ENCODE results near the gene LENEP.
A peak's percentile ranks its signal among the peaks of the same experiment; 100 is the strongest.

The LENEP gene

GRCh38 chr1:154998201-154998780 lies 4.9 kb downstream of the LENEP start:
- 0 out of 2 replicates have a peak, but pooled peaks have one; percentile 4 for TF ChIP-seq CTCF (IDR thresholded peaks at IDR 0.05; ENCODE audit: low read depth, low read length)
- H3K4me3 ChIP-seq (ENCODE audit: low read depth, low read length) = no peak overlapping the region

GRCh38 chr1:154998818-154999570 lies 5.6 kb downstream of the LENEP start:
- H3K4me3 ChIP-seq (ENCODE audit: low read depth, low read length) = peak overlapping the region; percentile 6; the same call in 1 of the 2 replicates
- TF ChIP-seq CTCF (IDR thresholded peaks at IDR 0.05; ENCODE audit: low read depth, low read length) = peak; percentile 91

DNA sequence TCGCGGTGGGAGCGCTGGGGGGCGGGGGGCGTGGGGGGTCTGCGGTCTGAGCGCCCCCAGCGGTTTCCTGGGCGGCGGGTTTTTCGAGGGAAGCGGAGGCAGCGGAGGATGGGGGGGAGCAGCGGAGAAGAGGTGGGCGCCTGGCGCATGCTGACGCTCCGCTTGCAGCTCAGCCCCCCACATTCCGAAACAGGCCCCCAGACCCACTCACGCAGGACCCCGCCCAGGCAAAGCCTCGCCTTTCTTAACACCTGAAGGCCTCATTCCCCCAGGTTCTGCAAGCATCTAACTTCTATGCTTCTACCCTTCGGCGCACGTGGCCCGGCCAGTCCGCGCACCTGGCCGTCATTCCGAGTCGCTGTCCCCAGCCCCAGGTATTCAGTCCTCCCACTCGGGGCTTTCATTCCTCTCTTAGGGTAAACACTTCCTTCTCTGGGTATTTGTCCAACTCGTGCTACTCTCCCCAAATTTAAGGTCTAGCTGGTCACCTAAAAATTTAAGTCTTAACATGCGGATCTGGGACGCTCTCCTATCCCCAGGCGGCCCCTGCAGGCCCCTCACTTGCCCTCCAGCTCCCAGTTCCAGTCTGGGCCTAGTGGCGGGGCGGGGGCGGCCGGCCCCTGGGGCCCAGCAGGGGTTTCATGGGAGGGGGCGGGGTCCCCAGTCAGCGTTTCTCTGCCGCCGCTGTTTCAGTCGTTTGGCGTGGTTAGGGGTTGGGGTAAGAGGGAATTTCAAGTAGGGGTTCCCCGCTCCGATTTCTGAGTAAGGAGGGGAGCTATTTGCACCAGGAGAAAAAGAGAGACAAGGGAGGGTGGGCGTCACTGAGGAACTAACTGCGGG lies 6.4 kb downstream of the LENEP start:
- no peak for TF ChIP-seq CTCF (IDR thresholded peaks at IDR 0.05; ENCODE audit: low read depth, low read length)
- peak overlapping the region; percentile 81 for H3K4me3 ChIP-seq (ENCODE audit: low read depth, low read length)

- H3K4me3 ChIP-seq (ENCODE audit: low read depth, low read length) = peak overlapping the region; percentile 81
- TF ChIP-seq CTCF (IDR thresholded peaks at IDR 0.05; ENCODE audit: low read depth, low read length) = no peak
Measured at GRCh38 chr1:155000411-155000725, 7.0 kb downstream of the LENEP start.

DNA sequence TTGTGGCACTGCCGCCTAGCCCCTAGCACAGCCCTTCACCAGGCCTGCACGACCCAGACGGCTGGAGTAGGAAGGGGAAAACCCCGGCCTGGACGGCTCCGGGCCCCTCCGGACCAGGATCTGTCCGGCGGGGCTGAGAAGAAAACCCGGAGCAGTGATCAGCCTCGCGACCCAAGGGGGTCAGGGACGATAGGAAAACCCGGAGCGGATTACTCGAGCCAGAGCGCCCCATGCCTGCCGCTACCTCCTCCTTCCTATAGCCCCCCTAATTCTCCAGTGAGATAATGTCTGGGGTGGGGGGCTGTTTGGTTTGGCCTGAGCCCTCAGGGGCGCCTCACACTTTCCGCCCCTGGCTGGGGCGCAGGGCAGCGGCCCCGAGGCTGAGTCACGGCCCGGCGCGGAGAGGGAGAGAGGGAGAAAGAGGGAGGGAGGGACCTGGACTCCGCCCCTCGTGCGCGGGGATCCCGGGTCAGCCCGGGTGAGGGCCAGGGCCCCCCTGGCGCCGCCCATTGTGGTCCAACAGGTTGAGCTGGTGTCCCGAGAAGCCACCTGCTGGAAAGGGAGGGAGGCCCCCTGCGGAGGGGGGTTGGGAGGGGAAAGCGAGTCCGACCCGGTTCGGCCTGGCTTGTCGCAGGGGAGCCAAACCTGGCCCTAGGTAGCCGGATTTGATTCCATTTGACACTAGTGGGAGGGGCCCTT lies 7.5 kb downstream of the LENEP start:
- H3K4me3 ChIP-seq (ENCODE audit: low read depth, low read length) = peak overlapping the region; percentile 81
- no peak for TF ChIP-seq CTCF (IDR thresholded peaks at IDR 0.05; ENCODE audit: low read depth, low read length)

- no peak for TF ChIP-seq CTCF (IDR thresholded peaks at IDR 0.05; ENCODE audit: low read depth, low read length)
- peak overlapping the region; percentile 81 for H3K4me3 ChIP-seq (ENCODE audit: low read depth, low read length)
Measured at GRCh38 chr1:155001425-155001674, 8.0 kb downstream of the LENEP start.

All from WI38 (cell line).